CD4-positive, alpha-beta T cell treated with Interleukin-17A for 1 hour (primary cell): ENCODE results near the gene PTTG1IP.
"Not testable (repeated sequence)": the region's sequence is repeated elsewhere in the genome, so short reads cannot be mapped to it uniquely, and the experiment has no call there.

Source experiments
- DNase-seq: peaks from one replicate; pipeline ENCODE4 v3.0.0-alpha.2; 2020

PTTG1IP gene, protein sequence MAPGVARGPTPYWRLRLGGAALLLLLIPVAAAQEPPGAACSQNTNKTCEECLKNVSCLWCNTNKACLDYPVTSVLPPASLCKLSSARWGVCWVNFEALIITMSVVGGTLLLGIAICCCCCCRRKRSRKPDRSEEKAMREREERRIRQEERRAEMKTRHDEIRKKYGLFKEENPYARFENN

DNA sequence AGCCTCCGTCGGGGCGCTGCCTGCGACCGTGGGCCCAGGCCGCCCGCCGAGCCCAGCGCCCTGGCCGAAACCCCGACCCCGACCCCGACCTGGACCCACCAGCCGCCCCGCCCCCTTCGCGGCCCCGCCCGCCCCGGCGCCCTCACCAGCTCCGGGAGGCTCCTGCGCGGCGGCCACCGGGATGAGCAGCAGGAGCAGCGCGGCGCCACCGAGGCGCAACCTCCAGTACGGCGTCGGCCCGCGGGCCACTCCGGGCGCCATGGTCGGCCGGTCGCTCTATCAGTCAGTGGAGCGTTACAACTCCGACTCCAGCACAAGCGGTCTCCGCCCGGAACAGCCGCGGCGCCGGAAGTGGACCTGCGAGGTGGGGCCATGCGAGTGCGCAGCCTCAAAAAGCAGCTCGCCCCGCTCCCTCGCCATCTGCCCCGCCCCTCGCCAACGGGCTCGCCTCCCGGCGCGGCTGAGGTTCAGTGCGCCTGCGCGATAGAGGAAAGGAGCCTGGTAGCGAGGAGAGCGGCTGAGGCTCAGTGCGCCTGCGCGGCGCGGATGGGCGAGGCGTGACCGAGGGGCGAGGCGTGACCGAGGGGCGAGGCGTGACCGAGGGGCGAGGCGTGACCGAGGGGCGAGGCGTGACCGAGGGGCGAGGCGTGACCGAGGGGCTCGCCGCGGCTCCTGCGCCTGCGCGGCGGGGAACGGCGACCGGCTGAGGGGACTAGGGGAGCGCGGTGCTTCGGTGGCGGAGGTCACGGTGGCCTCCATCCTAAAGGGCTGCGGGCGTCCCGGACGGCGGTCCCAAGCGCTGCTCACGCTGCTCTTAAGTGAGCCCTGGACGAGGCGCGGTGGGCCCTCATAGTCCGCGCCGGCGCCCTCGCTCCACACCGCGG is at the start of gene PTTG1IP:
Gene PTTG1IP, minus strand, starts transcription at position 335 of the 884 bp plus-strand sequence. Its CDS starts 74 bp downstream, at position 261.
- peak; percentile 99 for DNase-seq

DNA sequence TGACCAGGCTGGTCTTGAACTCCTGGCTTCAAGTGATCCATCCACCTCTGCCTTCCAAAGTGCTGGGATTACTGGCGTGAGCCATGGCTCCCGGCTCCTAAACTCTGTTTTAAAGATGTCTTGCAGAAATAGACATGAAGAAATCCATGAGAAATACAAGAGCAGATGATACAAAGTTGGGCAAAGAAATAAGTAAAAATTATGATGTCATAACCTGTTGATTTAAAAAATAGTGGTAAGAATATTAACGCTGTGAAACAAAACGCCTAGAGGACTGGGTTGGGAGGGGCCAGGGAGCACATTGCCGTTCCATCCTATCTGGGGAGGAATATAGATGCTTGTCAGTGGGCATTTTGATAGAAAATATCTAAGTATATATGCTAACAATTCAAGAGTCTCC is 48.4 kb upstream of the PTTG1IP start:
- DNase-seq, result no peak

DNA sequence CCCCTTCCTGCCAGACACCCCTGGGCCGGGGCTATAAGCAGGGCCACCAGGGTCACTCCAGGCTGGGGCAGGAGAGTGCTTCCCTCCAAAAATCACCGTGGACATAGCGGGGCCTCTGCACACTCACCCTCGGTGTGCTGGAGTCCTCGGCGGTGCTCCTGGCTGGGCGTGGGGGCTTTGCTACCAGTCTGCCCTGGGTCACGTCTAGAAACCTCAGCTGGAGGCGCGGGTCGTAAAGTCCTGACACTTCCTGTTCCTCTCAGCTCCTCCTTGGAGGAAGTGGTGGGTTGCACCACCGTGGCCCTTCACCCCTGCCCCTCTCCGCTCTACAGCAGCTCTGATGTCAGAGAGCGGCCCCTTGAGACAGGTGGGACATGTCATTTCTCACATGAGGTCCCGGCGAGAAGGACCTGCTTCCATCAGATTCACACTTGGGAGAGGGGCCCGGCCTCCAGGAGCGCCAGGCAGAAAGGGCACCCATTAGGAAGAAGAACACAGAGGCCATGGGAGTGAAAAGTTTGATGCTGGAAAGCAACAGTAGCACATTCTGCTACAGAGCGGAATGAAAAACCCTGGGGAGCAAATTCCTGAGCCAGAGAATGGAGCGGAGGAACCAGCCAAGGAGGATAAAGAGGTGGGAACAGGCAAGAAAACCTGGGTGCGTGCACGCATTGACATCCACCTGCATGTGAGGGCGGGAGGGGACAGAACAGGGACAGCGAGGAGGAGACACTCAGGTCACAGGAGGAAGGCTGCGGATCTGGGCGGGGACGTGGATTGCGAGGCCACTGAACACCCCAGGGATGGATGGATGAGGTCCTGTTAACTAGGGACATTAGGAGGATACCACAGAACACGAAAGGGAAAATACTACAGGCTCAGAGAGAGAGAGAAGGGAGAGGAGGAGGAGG is 47.5 kb upstream of the PTTG1IP start, which contains the start of gene ITGB2:
Gene ITGB2, minus strand, starts transcription at position 206 of the 911 bp plus-strand sequence. CDS start 10,117 bp downstream, outside the sequence.
- peak; percentile 72 for DNase-seq

DNA sequence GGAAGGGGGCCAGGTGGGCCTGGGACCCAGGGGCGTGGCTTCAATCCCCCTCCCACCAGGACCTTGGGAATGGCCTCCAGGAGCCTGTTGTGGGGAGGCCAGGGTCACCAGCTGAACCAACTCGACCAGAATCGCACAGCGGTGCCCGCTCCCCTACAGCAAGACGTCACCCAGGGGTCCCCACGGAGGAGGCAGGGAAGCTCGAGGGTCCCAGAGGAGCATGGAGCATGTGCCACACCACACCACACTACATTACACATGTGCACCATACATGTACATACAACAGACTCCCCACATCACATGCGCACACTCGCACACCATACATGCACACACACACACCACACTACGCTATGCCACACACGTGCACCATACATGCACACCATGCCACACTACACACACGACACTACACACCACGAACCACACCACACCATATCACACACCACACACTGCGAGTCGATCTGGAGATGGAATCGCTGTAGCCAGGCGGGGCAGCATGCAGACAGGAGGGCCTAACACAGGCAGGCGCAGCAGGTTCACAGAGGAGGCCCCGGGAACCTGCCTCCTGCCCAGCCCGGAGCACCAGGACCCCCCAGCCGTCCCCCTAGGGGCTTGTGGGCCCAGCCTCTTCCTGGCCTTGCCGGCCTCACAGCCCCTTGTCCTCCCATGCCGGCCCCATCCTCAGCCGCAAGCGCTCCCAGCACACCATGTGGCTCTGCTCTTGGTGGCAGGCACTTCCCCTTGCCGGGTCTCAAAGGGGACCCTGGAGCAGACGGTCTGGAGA is 46.6 kb upstream of the PTTG1IP start:
- DNase-seq, result no peak

DNA sequence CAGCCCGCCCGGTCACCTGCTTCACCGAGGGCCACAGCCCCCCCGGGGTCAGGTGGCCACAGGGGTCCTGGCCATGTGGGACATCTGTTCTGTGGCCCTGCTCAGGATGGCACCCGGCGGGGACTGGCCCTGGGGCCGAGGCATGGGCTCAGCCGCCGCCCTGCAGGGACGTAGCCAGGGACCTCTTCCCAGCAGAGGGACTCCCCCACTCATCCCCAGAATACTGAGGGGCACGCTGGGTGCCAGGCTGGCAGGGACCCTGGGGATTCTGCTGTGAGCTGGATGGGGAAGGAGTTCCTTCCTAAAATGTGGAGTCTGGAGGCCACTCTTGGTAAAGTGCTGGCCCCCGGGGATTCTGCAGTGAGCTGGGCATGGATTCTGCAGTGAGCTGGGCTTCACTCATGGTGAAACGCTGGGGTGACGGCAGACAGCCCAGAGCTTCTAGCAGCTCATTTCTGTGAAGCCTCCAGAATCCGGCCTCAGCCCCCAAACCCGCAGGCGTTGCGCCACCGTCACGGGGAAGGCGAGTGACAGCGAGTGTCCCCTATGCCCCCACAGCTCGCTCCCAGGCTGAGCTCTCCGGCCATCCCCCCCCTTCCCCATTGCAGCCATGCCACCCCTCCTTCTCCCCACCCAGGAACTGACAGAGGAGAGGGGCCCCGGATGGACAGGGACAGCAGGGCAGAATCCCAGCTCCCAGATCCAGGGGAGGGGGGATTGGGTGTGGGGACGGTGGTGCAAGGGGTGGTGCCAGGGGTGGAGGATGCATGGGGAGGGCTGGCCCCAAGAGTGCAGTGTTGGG is 45.8 kb upstream of the PTTG1IP start:
- DNase-seq, result no peak

DNA sequence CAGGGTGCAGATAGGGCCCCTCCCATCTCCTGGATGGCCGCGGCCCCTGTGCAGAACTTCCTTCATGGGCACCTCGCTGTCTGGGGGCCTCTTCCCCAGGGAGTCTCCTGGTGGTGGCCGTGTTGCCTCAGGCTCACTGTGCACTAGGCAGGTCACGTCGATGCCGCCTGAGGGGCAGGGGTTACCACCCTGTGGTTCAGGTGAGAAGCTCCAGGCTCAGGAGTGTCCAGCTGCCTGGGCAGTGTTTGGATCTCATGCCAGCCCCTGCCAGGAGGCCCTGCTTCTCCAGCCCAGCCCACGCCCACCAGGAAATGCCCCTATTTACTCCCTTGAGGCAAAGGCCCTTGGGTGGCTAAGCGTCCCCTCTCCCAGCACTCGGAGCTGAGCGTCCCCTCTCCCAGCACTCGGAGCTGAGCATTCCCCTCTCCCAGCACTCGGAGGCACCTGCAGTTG is 45.1 kb upstream of the PTTG1IP start:
- DNase-seq, result no peak

DNA sequence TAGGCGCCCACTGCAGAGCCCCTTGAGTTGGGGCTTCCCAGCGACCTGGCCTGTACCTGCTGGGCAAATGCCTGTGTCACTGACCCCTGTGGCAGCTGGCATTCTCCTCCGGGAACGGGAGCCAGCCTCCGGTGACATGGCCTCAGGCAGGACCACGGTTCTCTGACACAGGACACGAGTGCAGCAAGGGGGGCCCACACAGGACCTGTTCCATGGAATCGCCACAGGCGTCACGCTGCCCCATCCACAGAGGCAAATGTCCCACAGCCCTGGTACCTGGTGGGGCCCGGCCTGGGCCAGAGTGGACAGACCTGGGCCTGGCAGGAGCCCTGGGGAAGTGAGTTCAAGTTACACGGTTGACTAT is 44.6 kb upstream of the PTTG1IP start:
- DNase-seq, result no peak

DNA sequence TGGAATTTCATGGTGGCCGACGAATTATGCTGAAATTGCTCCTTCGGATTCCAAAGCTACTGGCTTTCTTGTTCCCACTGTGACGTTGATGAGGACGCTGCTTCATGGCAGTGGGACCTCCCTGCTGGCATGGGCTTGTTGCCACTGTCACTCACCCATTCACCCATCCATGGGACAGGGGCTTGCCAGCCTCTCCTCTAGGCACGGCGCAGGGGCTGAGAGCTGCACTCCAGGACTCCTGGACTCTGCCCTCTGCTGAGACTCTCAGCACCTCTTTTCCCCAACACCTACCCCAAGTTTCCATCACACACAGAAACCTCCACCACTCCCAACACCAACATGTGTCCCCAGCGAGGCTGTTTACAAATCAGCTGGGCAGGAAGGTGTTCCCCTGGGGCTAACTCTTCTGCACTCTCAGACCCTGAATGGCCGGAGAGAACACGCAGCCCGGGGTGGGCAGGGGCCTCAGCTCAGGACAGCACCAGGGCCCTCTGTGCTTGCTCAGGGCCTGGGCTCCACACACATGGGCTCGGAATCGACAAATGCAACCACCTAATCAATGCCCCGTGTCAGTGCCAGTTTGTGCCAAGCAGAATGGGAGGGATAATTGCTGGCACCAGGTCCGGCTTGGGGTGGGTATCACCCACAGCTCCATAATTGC is 44.1 kb upstream of the PTTG1IP start:
- DNase-seq, result no peak

DNA sequence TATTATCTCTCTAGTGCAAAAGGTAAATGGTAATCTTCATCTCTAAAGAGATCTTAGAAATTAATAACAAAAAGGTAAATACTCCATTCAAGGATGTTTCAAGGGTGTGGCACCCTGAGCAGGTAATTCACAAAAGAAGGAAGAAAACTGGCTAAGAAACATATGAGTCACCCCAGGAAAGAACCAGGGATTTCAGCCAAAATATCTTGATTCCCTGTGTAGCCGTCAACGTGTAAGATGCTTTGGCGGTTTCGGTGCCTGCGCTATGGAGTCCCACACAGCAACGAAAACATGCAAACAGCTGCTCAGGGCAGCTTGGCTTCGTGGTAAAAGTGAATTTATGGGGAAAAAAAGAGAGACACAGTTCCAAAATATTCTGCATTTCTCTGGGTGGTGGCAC is 43.5 kb upstream of the PTTG1IP start:
- no peak for DNase-seq

DNA sequence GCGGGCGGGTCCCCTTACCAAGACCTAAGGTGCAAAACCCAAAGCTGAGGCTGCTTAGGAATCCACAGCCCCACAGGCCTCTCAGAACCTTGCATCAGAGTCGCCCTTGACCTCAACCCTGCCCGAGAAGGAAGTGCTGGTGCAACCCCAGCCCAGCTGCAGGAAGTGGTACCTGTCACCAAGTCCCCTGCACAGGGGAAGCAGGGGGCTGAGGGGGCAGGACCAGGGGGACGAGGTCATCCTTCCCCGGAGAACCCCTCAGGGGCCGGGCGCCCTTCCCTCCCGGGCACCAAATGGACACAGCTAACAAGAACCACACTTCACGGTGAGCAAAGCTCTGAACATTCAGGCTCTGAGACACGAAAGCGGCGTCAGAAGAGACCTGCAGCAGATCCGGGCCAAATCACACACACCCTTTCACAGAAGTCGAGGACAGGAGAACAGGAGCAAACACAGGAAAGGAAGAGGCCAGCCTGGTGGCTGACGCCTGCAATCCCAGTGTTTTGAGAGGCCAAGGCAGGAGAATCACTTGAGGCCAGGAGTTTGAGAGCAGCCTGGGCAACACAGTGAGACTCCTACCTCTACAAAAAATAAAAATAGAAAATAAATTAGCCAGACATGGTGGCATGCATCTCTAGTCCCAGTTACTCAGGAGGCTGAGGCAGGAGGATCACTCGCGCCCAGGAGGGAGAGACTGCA is 40.8 kb upstream of the PTTG1IP start:
- peak; percentile 74 for DNase-seq

DNA sequence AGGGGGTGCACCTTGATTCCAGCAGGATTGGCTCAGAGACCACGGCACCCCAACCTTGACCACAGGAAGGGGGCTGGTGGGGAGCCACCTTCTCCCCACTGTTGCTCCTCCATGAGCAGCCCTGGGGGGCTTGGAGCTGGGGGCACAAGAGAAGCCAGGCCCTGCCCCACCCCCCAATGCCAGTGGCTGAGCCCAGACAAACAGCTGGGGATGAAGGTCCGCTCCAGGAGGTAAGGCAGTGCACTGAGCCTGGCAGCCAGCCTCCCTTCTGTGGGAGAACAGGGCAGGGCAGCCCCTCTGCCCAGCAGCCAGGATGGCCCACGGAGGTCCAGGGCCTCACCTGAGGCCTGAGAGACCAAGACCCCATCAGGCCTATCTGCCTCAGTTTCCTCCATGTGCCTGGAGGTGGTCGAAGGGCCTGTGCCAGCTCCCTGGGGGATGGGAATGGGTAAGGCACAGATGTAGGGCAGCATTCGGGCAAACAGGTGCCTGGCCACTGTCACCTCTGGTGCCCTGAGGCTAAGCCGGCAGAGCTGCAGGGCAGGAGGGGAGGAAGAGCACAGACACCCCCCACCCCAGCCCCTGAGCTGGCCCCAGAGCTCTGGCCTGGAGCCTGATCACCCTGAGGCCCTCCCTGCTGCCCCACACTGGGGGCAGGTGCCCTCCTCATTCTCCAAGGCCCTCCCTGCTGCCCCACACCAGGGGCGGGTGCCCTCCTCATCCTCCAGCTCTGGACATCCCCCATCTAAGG is 40.1 kb upstream of the PTTG1IP start:
- no peak for DNase-seq

DNA sequence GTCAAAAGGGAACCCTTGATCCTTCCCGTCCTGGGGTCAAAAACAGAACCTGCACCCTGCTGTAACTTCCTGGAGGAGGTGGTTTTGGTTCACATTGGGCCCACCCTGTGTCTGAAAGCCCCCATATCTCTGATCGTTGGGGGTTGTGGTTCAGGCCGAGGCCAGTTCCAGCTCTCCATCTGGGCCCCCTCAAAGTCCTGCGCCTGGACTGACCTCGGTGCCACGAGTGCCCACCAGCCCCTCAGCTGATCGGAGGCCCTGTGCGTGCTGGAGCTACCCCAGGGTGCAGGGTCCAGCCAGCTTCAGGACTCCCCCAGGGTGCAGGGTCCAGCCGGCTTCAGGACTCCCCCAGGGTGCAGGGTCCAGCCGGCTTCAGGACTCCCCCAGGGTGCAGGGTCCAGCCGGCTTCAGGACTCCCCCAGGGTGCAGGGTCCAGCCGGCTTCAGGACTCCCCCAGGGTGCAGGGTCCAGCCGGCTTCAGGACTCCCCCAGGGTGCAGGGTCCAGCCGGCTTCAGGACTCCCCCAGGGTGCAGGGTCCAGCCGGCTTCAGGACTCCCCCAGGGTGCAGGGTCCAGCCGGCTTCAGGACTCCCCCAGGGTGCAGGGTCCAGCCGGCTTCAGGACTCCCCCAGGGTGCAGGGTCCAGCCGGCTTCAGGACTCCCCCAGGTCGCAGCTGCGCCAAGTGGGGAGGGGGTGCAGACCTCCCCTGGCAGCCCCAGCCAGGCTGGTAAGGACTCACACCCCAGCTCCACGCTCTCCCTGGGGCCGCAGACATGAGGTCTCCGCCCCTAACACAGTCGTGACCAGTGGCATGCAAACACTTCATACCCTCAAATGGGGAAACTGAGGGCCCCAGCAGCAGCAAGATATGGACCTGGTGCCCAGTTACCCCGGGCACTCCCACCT is 39.3 kb upstream of the PTTG1IP start:
- DNase-seq, result not testable (repeated sequence)

DNA sequence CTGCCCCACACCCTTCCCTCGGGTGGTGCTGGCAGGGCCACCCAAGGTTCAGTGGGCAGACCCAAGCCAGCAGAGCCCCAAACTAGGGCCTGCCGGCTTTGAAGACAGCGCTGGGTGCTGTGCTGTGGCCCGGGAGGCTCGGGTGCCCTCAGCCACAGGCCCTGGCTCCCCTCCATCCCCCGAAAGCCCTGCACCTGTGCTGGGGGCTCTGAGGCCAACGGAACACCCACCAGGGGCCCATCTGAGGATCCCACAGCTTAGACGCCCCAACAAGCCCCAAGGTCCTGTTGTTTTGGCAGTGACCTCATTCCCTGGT is 38.6 kb upstream of the PTTG1IP start:
- no peak for DNase-seq

DNA sequence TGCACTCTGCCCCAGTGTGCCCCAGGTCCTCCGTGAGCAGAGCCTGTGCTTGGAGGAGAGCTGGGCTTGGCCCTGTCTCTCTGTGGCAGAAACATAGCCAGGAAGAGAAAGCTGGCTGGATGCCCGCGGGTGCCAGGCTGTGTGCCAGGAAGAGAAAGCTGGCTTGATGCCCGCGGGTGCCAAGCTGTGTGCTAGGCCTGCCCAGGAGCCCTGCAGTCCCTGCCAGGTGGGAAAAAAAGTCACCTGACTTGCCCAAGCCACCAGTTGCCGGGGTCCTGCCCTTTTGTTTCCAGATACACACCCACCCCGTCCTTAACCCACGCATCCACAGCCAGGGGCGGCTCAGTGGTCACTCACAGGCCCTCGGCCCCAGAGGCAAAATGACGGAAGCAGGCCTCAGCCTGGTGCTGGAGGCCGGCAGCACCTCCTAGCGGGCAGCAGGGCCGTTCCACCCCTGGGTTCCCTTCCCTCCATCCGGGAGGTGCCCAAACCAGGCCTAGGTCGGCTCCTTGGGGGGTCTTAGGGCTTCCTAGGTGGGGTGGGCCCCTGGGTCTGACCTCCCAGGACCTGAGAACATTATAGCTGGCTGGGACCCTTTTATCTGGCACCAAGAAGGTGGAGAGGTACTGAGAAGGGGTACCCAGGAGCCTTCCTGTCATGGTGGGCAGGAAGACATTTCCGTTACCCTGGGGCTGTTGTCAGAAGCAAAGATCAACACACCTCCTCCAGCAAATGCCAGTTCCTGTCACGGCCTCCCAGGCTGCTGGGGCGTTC is 38.1 kb upstream of the PTTG1IP start:
- peak; percentile 70 for DNase-seq

DNA sequence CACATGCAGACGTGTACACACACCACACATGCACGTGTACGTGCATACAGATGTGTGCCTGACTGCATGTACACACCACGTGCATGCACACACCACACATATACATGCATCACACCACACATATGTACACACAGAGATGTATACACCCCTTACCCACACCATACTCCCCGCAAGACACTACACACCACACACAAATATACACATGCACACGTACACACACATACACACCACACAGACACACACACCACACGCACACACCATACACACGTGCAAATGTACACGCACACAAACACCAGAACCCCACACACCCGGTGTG is 37.5 kb upstream of the PTTG1IP start:
- DNase-seq, result no peak

DNA sequence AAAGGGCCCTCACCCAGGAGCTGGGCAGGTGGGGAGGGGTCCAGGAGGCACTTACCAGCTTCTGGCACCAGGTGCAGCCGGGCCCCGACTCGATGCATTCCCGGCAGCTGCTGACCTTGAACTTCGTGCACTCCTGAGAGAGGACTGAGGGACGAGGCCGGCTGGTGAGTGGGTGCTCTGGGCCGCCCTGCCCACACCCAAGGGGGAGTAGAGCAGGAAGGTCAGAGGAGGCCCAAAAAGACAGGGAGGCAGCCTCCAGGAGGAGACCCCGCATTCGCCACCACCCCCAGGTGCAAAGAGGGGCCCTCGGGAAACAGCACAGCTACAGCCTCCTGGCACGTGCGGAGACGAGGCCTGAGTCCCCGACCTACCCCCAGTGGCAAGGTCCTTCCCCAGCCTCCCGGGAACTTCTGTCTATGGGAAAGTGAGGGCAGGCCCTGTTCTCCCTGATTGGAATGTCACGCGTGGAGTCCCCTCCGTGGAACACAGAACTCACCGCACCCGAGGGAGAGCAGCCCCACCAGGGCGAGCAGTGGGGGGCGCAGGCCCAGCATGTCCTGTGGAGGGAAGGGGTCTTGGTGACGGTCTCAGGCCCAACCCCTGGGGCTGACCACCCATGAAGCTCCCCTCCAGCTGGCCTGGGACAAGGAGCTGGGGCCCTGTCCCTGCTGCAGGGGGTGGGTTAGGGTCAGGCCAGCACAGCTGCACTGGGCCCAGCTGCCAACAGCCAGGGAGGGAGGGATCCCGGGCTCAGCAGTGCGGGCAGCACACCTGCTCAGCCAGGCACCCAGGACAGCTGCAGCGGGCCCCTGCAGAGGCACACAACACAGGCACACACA is 37.0 kb upstream of the PTTG1IP start:
- DNase-seq, result no peak

DNA sequence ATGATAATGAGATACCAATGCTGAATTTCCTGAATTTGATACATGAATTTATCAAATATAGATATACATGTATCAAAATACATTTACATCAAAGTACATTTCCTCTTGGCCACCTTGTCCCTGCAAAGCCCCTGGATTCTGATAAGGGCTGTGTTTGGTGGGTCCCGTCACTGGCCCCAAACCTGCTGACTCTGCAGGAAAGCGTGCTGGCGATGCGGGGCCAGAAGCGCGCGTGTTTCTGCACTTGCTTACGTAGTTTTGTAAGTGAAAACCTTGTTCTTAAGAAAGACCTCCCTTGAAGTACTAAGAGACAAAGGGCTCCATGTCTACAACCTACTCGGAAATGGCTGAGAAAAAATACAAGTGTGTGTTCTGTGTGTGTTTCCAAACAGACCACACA is 36.2 kb upstream of the PTTG1IP start:
- no peak for DNase-seq
